ENCODE measurements around the gene ALOX15B. TPM values are rescaled to one million over a fixed set of nuclear protein-coding genes. Genes with fewer than 3 reads are reported as not detected.
A peak's percentile ranks its signal among the peaks of the same experiment; 100 is the strongest.

ALOX15B gene
- total and polyA plus RNA-seq, 9 of the 15 experiments (the other 6 are each of a cell fraction or from before 2014, with no cell fraction given) = 0.04 TPM; not detected in 8

DNA sequence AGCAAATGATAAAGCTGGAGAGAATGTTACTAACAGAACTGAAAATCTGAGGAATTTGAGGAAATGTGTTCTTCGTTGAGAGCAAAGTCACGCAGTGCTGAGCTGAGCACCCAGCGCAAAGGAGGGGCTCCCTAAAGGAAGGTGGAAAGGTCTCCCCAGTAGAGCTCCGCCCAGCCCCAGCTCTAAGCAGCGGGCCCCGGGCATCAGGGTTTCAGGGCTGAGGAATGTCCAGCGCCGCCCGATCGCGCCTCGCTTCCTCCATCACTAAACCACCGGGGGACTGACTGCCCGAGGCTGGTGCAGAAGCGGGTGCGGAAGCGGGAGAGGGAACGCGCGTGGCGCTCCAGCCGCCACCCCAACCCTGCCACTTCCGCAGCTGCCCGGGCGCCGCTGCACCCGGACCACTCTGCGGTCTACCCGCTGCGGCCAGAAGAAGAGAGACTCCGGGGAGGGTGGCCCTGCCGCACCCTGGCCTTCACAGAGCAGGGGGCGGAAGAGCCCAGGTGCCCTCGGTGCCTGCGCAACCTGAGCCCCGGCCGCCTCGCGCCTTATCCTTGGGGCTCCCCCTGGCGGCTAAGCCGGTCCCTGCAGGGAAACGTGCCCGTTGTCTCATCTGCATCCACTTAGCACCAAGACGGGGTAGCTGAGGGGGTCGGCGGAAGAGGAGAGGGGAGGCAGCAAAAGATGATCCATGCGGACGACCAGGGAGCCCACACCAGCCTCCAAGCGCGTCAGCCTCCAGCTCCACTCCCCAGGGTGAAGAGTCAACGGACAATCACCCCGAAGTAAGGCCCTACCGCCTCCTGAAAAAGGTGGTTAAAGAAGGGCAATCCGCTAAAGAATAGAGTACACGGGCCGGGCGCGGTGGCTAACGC is 48.8 kb upstream of the ALOX15B start:
- WGBS (ENCODE audit: insufficient coverage, low coverage, missing lambda C conversion rate) = 12% methylated on average over 28 of the region's 59 CpGs
- H3K36me3 ChIP-seq (ENCODE audit: control insufficient read depth, insufficient read depth, low read length) = no peaks in the 10 kb centered on the region
- H3K4me2 ChIP-seq (ENCODE audit: insufficient read depth, low read length) = peak overlapping the region; percentile 74
- peak overlapping the region; percentile 96 for H2AFZ ChIP-seq (ENCODE audit: low read depth, low read length)
- in situ Hi-C loops (cut with MboI) (loop anchor here (5.0 to 10.0 kb wide), 2 partner anchors 73 to 245 kb away; partner anchors contain the start of gene RNF227), intact Hi-C loops (cut with micrococcal nuclease) (loop anchor here (1.0 to 10.0 kb wide), 3 partner anchors 65 to 247 kb away; no protein-coding TSS in a partner anchor)
- H3K4me3 ChIP-seq = peak overlapping the region; percentile 52
- FAIRE-seq (peak; percentile 65), DNase-seq (ENCODE audit: extremely low read depth in 1 of 4, low spot score in 3 of 4) (peak; percentile 80 to 82 (median 82)), ATAC-seq (peak; percentile 93)
- H3K9me3 ChIP-seq (replicated peaks; ENCODE audit: control insufficient read depth, insufficient read depth, low read depth, low read length) = no peaks in the 10 kb centered on the region
- peak overlapping the region in 1 of 2 experiments; percentile 85; a peak in 3 of 4 replicates for H3K9ac ChIP-seq (ENCODE audit: insufficient read depth in 1 of 2, low read depth in 2 of 2, low read length in 2 of 2)
- no peaks in the 10 kb centered on the region for H3K9me1 ChIP-seq (ENCODE audit: control insufficient read depth, insufficient read depth, low read length)
- H4K20me1 ChIP-seq (replicated peaks; ENCODE audit: control insufficient read depth, insufficient read depth, low read length) = no peaks in the 10 kb centered on the region
- peaks cover 0 to 11% of the 10 kb centered on the region in 2 experiments; a peak in 2 of 5 replicates for H3K4me1 ChIP-seq (replicated peaks in 1 of 2; ENCODE audit: control insufficient read depth in 2 of 2, insufficient read depth in 2 of 2, low read length in 2 of 2)
- no TSS peak for BruUV-seq (replicated peaks)
- peaks cover 10 to 33% of the 10 kb centered on the region in 2 experiments; a peak in 4 of 5 replicates for H3K27me3 ChIP-seq (ENCODE audit: control insufficient read depth in 2 of 2, insufficient read depth in 2 of 2, low read length in 2 of 2)
- CTCF ChIA-PET (ENCODE audit: low intra/inter-chr PET ratio) = interaction anchor here (0.6 to 4.9 kb wide), 6 partner anchors 51 to 247 kb away, joined by 3 to 52 read pairs (median 10); partner anchors contain the start of gene CNTROB
- no peaks in the 10 kb centered on the region for H3K79me2 ChIP-seq (ENCODE audit: control insufficient read depth, insufficient read depth, low read length)
- H3K27ac ChIP-seq (ENCODE audit: extremely low read depth, low read depth, low read length) = no peak overlapping the region
- POLR2A ChIA-PET = interaction anchor here (0.8 kb wide), 1 partner anchor 132 kb away, joined by 3 read pairs; no protein-coding TSS in a partner anchor
- no peak for TF ChIP-seq NR2C1 (IDR thresholded peaks at IDR 0.05)
- TF ChIP-seq NR2C1 (tag; IDR thresholded peaks at IDR 0.05) = no peak
- TF ChIP-seq KLF1 (tag; IDR thresholded peaks at IDR 0.05) = no peak
- peak; percentile 27 to 68; a peak in 3 of 4 replicates for TF ChIP-seq RAD21 (CRISPR knock-in tag; conservative IDR thresholded peaks at IDR 0.05 in 1 of 2, IDR thresholded peaks at IDR 0.05 in 1 of 2)
- TF ChIP-seq MAZ (CRISPR knock-in tag; conservative IDR thresholded peaks at IDR 0.05 in 1 of 2, IDR thresholded peaks at IDR 0.05 in 1 of 2) = peak; percentile 24 to 48; a peak in 1 of 4 replicates
- TF ChIP-seq ZNF695 (CRISPR knock-in tag; IDR thresholded peaks at IDR 0.05) = no peak
- TF ChIP-seq, protein P1, sequence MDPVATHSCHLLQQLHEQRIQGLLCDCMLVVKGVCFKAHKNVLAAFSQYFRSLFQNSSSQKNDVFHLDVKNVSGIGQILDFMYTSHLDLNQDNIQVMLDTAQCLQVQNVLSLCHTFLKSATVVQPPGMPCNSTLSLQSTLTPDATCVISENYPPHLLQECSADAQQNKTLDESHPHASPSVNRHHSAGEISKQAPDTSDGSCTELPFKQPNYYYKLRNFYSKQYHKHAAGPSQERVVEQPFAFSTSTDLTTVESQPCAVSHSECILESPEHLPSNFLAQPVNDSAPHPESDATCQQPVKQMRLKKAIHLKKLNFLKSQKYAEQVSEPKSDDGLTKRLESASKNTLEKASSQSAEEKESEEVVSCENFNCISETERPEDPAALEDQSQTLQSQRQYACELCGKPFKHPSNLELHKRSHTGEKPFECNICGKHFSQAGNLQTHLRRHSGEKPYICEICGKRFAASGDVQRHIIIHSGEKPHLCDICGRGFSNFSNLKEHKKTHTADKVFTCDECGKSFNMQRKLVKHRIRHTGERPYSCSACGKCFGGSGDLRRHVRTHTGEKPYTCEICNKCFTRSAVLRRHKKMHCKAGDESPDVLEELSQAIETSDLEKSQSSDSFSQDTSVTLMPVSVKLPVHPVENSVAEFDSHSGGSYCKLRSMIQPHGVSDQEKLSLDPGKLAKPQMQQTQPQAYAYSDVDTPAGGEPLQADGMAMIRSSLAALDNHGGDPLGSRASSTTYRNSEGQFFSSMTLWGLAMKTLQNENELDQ (CRISPR knock-in tag; IDR thresholded peaks at IDR 0.05; ENCODE audit: borderline replicate concordance) = no peak
- no peak for TF ChIP-seq RBM14 (IDR thresholded peaks at IDR 0.05; ENCODE audit: borderline replicate concordance, insufficient read depth, low read depth, low read length)
- TF ChIP-seq, protein P2, sequence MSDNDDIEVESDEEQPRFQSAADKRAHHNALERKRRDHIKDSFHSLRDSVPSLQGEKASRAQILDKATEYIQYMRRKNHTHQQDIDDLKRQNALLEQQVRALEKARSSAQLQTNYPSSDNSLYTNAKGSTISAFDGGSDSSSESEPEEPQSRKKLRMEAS (CRISPR knock-in tag; IDR thresholded peaks at IDR 0.05) = peak; percentile 68
- 0 out of 2 replicates have a peak, but pooled peaks have one; percentile 31 for TF ChIP-seq RB1 (IDR thresholded peaks at IDR 0.05; ENCODE audit: low read depth)
- TF ChIP-seq HDAC1 (IDR thresholded peaks at IDR 0.05) = peak in 1 of 2 experiments; percentile 41; a peak in 1 of 4 replicates
- TF ChIP-seq CCAR2 (IDR thresholded peaks at IDR 0.05; ENCODE audit: low read depth, low read length) = no peak
- TF ChIP-seq ZBED1 (IDR thresholded peaks at IDR 0.05) = no peak
- no peak for TF ChIP-seq EGR1 (conservative IDR thresholded peaks at IDR 0.05)
- TF ChIP-seq, protein P3, sequence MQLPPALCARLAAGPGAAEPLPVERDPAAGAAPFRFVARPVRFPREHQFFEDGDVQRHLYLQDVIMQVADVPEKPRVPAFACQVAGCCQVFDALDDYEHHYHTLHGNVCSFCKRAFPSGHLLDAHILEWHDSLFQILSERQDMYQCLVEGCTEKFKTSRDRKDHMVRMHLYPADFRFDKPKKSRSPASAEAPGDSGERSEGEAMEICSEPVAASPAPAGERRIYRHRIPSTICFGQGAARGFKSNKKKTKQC (CRISPR knock-in tag; IDR thresholded peaks at IDR 0.05) = no peak
- no peak for TF ChIP-seq OTX1 (CRISPR knock-in tag; IDR thresholded peaks at IDR 0.05)
- TF ChIP-seq ZNF316 (IDR thresholded peaks at IDR 0.05) = no peak
